Measurements from ENCODE around the gene CABP2. TPM values are rescaled to one million over a fixed set of nuclear protein-coding genes. Genes with fewer than 3 reads are reported as not detected.
"Not testable (repeated sequence)": the region's sequence is repeated elsewhere in the genome, so short reads cannot be mapped to it uniquely, and the experiment has no call there.

The CABP2 gene
- total RNA-seq, 1 donor from 2014 or later = not detected

- DNase-seq (no peak), ATAC-seq (no peak)
- H3K36me3 ChIP-seq = no peaks in the 10 kb centered on the region
- no peak overlapping the region for H3K4me3 ChIP-seq
- peaks cover 6% of the 10 kb centered on the region for H3K27me3 ChIP-seq (ENCODE audit: low read depth)
- H3K4me1 ChIP-seq = peaks cover 4% of the 10 kb centered on the region
- TF ChIP-seq CTCF (IDR thresholded peaks at IDR 0.05) = no peak
- no peaks in the 10 kb centered on the region for H3K9me3 ChIP-seq
- no peak overlapping the region for H3K27ac ChIP-seq
- intact Hi-C loops (cut with DNase I) = no loop called here
Observed at GRCh38 chr11:67562963-67563704, 39.9 kb upstream of the CABP2 start.

DNA sequence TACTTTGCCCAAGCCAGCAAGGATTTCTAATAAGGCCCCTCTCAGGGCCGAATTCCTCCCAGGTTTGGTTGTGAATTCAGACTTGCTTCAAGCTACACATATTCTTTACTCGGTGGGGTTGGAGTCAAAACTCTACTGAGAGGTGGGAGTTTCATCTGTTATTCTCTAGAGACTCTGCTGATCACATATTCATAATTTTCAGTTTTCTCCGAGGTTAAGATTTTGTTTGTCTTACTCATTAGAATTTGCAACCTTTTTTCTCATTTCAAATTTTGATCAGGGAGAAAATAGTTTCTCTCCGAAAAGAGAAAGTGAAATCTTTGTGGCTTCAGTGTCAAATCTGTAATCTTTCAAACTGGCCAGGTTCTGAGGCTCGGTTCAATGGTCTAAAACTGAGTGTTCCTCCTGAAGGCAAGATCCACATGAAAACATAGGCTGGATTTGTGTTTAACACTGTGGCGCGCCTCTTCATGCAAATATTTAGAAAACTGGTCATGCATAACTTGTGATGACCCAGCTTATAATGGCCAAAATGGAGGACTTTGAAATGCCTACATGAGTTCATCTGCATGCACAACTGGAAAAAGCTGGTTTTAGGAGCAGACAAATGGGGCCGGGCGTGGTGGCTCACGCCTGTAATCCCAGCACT lies 38.8 kb upstream of the CABP2 start:
- intact Hi-C loops (cut with DNase I) = no loop called here
- DNase-seq (no peak), ATAC-seq (no peak)
- Histone ChIP-seq H3K27me3 (ENCODE audit: low read depth) (peaks cover 6% of the 10 kb centered on the region), H3K9me3 (no peaks in the 10 kb centered on the region), H3K27ac (no peak overlapping the region), H3K4me3 (no peak overlapping the region), H3K4me1 (peaks cover 4% of the 10 kb centered on the region), H3K36me3 (no peaks in the 10 kb centered on the region)
- TF ChIP-seq CTCF (IDR thresholded peaks at IDR 0.05) = no peak

GRCh38 chr11:67558084-67558772 lies 35.0 kb upstream of the CABP2 start:
- Histone ChIP-seq H3K4me3 (peak overlapping the region; percentile 10), H3K9me3 (no peaks in the 10 kb centered on the region), H3K27me3 (ENCODE audit: low read depth) (peaks cover 6% of the 10 kb centered on the region), H3K27ac (peak overlapping the region; percentile 68), H3K4me1 (no peaks in the 10 kb centered on the region), H3K36me3 (no peaks in the 10 kb centered on the region)
- ATAC-seq (peak; percentile 90 to 92), DNase-seq (peak; percentile 76)
- intact Hi-C loops (cut with DNase I) = no loop called here
- no peak for TF ChIP-seq CTCF (IDR thresholded peaks at IDR 0.05)

- no peaks in the 10 kb centered on the region for H3K9me3 ChIP-seq
- DNase-seq (no peak), ATAC-seq (no peak)
- intact Hi-C loops (cut with DNase I) = no loop called here
- no peaks in the 10 kb centered on the region for H3K4me1 ChIP-seq
- no peak overlapping the region for H3K4me3 ChIP-seq
- H3K27ac ChIP-seq = no peak overlapping the region
- no peaks in the 10 kb centered on the region for H3K36me3 ChIP-seq
- H3K27me3 ChIP-seq (ENCODE audit: low read depth) = peaks cover 6% of the 10 kb centered on the region
- TF ChIP-seq CTCF (IDR thresholded peaks at IDR 0.05) = no peak
Observed at GRCh38 chr11:67556244-67556643, 33.0 kb upstream of the CABP2 start.

- ATAC-seq; H3K27me3 ChIP-seq (ENCODE audit: low read depth); H3K4me1 ChIP-seq; H3K27ac ChIP-seq; H3K9me3 ChIP-seq; H3K4me3 ChIP-seq; DNase-seq; H3K36me3 ChIP-seq; intact Hi-C loops (cut with DNase I): not testable (repeated sequence)
Observed at GRCh38 chr11:67551697-67552096, 28.5 kb upstream of the CABP2 start.

GRCh38 chr11:67551127-67551526 lies 27.9 kb upstream of the CABP2 start:
- Histone ChIP-seq H3K36me3 (no peaks in the 10 kb centered on the region), H3K4me1 (no peaks in the 10 kb centered on the region), H3K27me3 (ENCODE audit: low read depth) (no peaks in the 10 kb centered on the region), H3K9me3 (no peaks in the 10 kb centered on the region), H3K27ac (no peak overlapping the region), H3K4me3 (no peak overlapping the region)
- TF ChIP-seq CTCF (IDR thresholded peaks at IDR 0.05) = no peak
- DNase-seq (no peak), ATAC-seq (no peak)
- intact Hi-C loops (cut with DNase I) = no loop called here

Data from lower lobe of right lung (tissue), 2 donors.